IPS-18a (cell line): ENCODE data around the gene ARMS2.

Source experiments
- H3K27ac ChIP-seq: one replicate; pipeline ENCODE4 v1.5.1; 2013; ENCODE audit warnings: low read length
- H3K27me3 ChIP-seq: one replicate; pipeline ENCODE4 v1.6.1; 2013; ENCODE audit warnings: mild to moderate bottlenecking, low read length; ENCODE audit not compliant: control insufficient read depth, insufficient read depth
- H3K36me3 ChIP-seq: one replicate; pipeline ENCODE4 v1.6.1; 2013; ENCODE audit warnings: low read depth, low read length; ENCODE audit not compliant: control insufficient read depth
- H3K4me1 ChIP-seq: one replicate; pipeline ENCODE4 v1.6.1; 2013; ENCODE audit warnings: low read depth, low read length; ENCODE audit not compliant: control insufficient read depth
- H3K4me3 ChIP-seq: one replicate; pipeline ENCODE4 v1.5.1; 2013; ENCODE audit warnings: low read length
- H3K9ac ChIP-seq: one replicate; pipeline ENCODE4 v1.6.1; 2013; ENCODE audit warnings: mild to moderate bottlenecking, low read length, moderate library complexity
- H3K9me3 ChIP-seq: one replicate; pipeline ENCODE4 v1.6.1; 2013; ENCODE audit warnings: low read depth, low read length; ENCODE audit not compliant: control insufficient read depth

Gene ARMS2

GRCh38 chr10:122426829-122427228, 27.6 kb upstream of the ARMS2 start:
- Histone ChIP-seq H3K27me3 (no peaks in the 10 kb centered on the region), H3K4me1 (no peaks in the 10 kb centered on the region), H3K4me3 (no peak overlapping the region), H3K9ac (no peak overlapping the region), H3K36me3 (peaks cover 26% of the 10 kb centered on the region), H3K9me3 (no peaks in the 10 kb centered on the region), H3K27ac (no peak overlapping the region)

- Histone ChIP-seq H3K4me1 (no peaks in the 10 kb centered on the region), H3K4me3 (no peak overlapping the region), H3K9ac (no peak overlapping the region), H3K9me3 (no peaks in the 10 kb centered on the region), H3K36me3 (peaks cover 26% of the 10 kb centered on the region), H3K27me3 (no peaks in the 10 kb centered on the region), H3K27ac (no peak overlapping the region)
Measured at GRCh38 chr10:122427280-122427679, 27.2 kb upstream of the ARMS2 start.

- Histone ChIP-seq H3K4me1 (no peaks in the 10 kb centered on the region), H3K4me3 (no peak overlapping the region), H3K9ac (no peak overlapping the region), H3K27ac (no peak overlapping the region), H3K36me3 (peaks cover 7% of the 10 kb centered on the region), H3K27me3 (no peaks in the 10 kb centered on the region), H3K9me3 (no peaks in the 10 kb centered on the region)
Measured at GRCh38 chr10:122435212-122435827, 19.1 kb upstream of the ARMS2 start.

GRCh38 chr10:122441961-122442360, 12.5 kb upstream of the ARMS2 start:
- Histone ChIP-seq H3K36me3 (no peaks in the 10 kb centered on the region), H3K27me3 (no peaks in the 10 kb centered on the region), H3K4me1 (no peaks in the 10 kb centered on the region), H3K4me3 (no peak overlapping the region), H3K27ac (no peak overlapping the region), H3K9me3 (peaks cover 3% of the 10 kb centered on the region), H3K9ac (no peak overlapping the region)

GRCh38 chr10:122445469-122445868, 9.0 kb upstream of the ARMS2 start:
- Histone ChIP-seq H3K36me3 (no peaks in the 10 kb centered on the region), H3K9ac (no peak overlapping the region), H3K9me3 (peaks cover 3% of the 10 kb centered on the region), H3K27me3 (no peaks in the 10 kb centered on the region), H3K27ac (no peak overlapping the region), H3K4me1 (no peaks in the 10 kb centered on the region), H3K4me3 (no peak overlapping the region)

- Histone ChIP-seq H3K9me3 (peaks cover 3% of the 10 kb centered on the region), H3K27ac (no peak overlapping the region), H3K36me3 (no peaks in the 10 kb centered on the region), H3K9ac (no peak overlapping the region), H3K27me3 (no peaks in the 10 kb centered on the region), H3K4me1 (no peaks in the 10 kb centered on the region), H3K4me3 (no peak overlapping the region)
Measured at GRCh38 chr10:122445904-122446303, 8.5 kb upstream of the ARMS2 start.

- H3K9ac ChIP-seq: no peak overlapping the region
- no peak overlapping the region for H3K4me3 ChIP-seq
- H3K9me3 ChIP-seq: peaks cover 3% of the 10 kb centered on the region
- no peaks in the 10 kb centered on the region for H3K27me3 ChIP-seq
- no peaks in the 10 kb centered on the region for H3K36me3 ChIP-seq
- no peaks in the 10 kb centered on the region for H3K4me1 ChIP-seq
- H3K27ac ChIP-seq: no peak overlapping the region
Measured at GRCh38 chr10:122446668-122447423, 7.6 kb upstream of the ARMS2 start.

- no peaks in the 10 kb centered on the region for H3K4me1 ChIP-seq
Measured at GRCh38 chr10:122448600-122448999, 5.9 kb upstream of the ARMS2 start.

GRCh38 chr10:122449153-122449552, 5.3 kb upstream of the ARMS2 start:
- Histone ChIP-seq H3K9me3 (peaks cover 3% of the 10 kb centered on the region), H3K4me1 (no peaks in the 10 kb centered on the region), H3K4me3 (no peak overlapping the region), H3K9ac (no peak overlapping the region), H3K36me3 (no peaks in the 10 kb centered on the region), H3K27ac (no peak overlapping the region), H3K27me3 (no peaks in the 10 kb centered on the region)

More at GRCh38 chr10:122448600-122448999, 5.9 kb upstream of the ARMS2 start:
- H3K27ac ChIP-seq: no peak overlapping the region
- no peaks in the 10 kb centered on the region for H3K36me3 ChIP-seq
- no peak overlapping the region for H3K9ac ChIP-seq
- H3K9me3 ChIP-seq: peaks cover 3% of the 10 kb centered on the region
- H3K4me3 ChIP-seq: no peak overlapping the region
- H3K27me3 ChIP-seq: no peaks in the 10 kb centered on the region

GRCh38 chr10:122450353-122450990, 4.0 kb upstream of the ARMS2 start:
- H3K36me3 ChIP-seq: no peaks in the 10 kb centered on the region
- H3K9ac ChIP-seq: no peak overlapping the region
- H3K4me1 ChIP-seq: no peaks in the 10 kb centered on the region
- no peak overlapping the region for H3K4me3 ChIP-seq
- no peak overlapping the region for H3K27ac ChIP-seq
- H3K9me3 ChIP-seq: peaks cover 3% of the 10 kb centered on the region
- no peaks in the 10 kb centered on the region for H3K27me3 ChIP-seq

- Histone ChIP-seq H3K4me3 (no peak overlapping the region), H3K27me3 (peaks cover 6% of the 10 kb centered on the region), H3K27ac (no peak overlapping the region), H3K36me3 (no peaks in the 10 kb centered on the region), H3K4me1 (no peaks in the 10 kb centered on the region), H3K9me3 (no peaks in the 10 kb centered on the region), H3K9ac (no peak overlapping the region)
Measured at GRCh38 chr10:122454071-122454470, 382 bp upstream of the ARMS2 start.
